ENCODE measurements around the gene CBLN1. TPM values are rescaled to one million over a fixed set of nuclear protein-coding genes. Genes with fewer than 3 reads are reported as not detected.

The CBLN1 gene
- total RNA-seq, 1 experiment from 2014 or later: 5.6 TPM

GRCh38 chr16:49284962-49285361 is 3.3 kb upstream of the CBLN1 start:
- no peak for DNase-seq
- Histone ChIP-seq H3K4me2 (ENCODE audit: insufficient read depth, insufficient read length, low read length) (no peak overlapping the region), H2BK5ac (ENCODE audit: insufficient read length, low read length) (no peak overlapping the region), H2BK15ac (ENCODE audit: low read depth, low read length) (no peak overlapping the region), H3K79me1 (ENCODE audit: insufficient read depth, low read depth, low read length, poor library complexity, severe bottlenecking) (no peaks in the 10 kb centered on the region), H3K23ac (ENCODE audit: insufficient read length, low read depth, low read length) (no peak overlapping the region), H2BK120ac (ENCODE audit: low read depth, low read length, poor library complexity, severe bottlenecking) (no peak overlapping the region), H3K14ac (ENCODE audit: insufficient read depth, low read length) (no peak overlapping the region), H4K20me1 (ENCODE audit: control insufficient read depth, insufficient read depth, insufficient read length) (no peaks in the 10 kb centered on the region), H3K4ac (ENCODE audit: low read depth, low read length) (no peak overlapping the region), H3K79me2 (ENCODE audit: insufficient read depth, low read length) (no peaks in the 10 kb centered on the region), H3K4me1 (ENCODE audit: insufficient read depth, low read length) (no peaks in the 10 kb centered on the region), H2AK5ac (ENCODE audit: insufficient read length, low read length) (no peak overlapping the region), H2AFZ (ENCODE audit: low read length) (no peak overlapping the region), H4K91ac (ENCODE audit: insufficient read length, low read depth, low read length) (no peak overlapping the region), H3K27ac (ENCODE audit: insufficient read length, low read depth, low read length) (no peak overlapping the region), H3K18ac (ENCODE audit: insufficient read length, low read depth, low read length) (no peak overlapping the region), H3K27me3 (ENCODE audit: insufficient read depth, low read length) (peaks cover 33% of the 10 kb centered on the region), H3K56ac (ENCODE audit: insufficient read length, low read depth, low read length) (no peak overlapping the region), H2BK20ac (ENCODE audit: low read depth, low read length, poor library complexity, severe bottlenecking) (no peak overlapping the region), H2BK12ac (ENCODE audit: insufficient read length, low read depth, low read length) (no peak overlapping the region), H3K23me2 (ENCODE audit: insufficient read length, low read depth, low read length, poor library complexity, severe bottlenecking) (peaks cover 17% of the 10 kb centered on the region), H3K9me3 (ENCODE audit: control insufficient read depth, low read depth, low read length) (no peaks in the 10 kb centered on the region), H4K8ac (replicated peaks; ENCODE audit: insufficient read length, low read depth, low read length) (no peak overlapping the region), H4K5ac (ENCODE audit: insufficient read length, low read depth, low read length) (no peak overlapping the region), H3K9ac (ENCODE audit: extremely low read depth, insufficient read length, low read length) (no peak overlapping the region), H3T11ph (ENCODE audit: low read length) (no peak overlapping the region)
- H3K4me1 Mint-ChIP-seq: peaks cover 23 to 31% of the 10 kb centered on the region in 2 experiments
- H3K4me3 Mint-ChIP-seq: no peak overlapping the region
- H3K27me3 Mint-ChIP-seq (ENCODE audit: low read depth): peaks cover 61% of the 10 kb centered on the region
- H3K27ac Mint-ChIP-seq: no peak overlapping the region
- no peak for TF ChIP-seq CTCF (conservative IDR thresholded peaks at IDR 0.05)
- WGBS (ENCODE audit: extremely low coverage, insufficient read length, low lambda C conversion rate): no CpG with 5 or more reads among the region's 4 CpGs
- H3K36me3 Mint-ChIP-seq (ENCODE audit: insufficient read depth in 1 of 3, low read depth in 3 of 3): no peaks in the 10 kb centered on the region
- peaks cover 0 to 2% of the 10 kb centered on the region in 2 experiments; a peak in 1 of 5 replicates for H3K9me3 Mint-ChIP-seq

Measured in H9 (cell line).